Panc1 (cell line): ENCODE data around the gene MREG. TPM values are rescaled to one million over a fixed set of nuclear protein-coding genes. Genes with fewer than 3 reads are reported as not detected.

ENCODE experiments used
- ATAC-seq: fragments of 200-7000 bp; cut with Tn5 transposase; 2 replicates; pipeline ENCODE4 v1.9.1; 2020; ENCODE audit warnings: mild to moderate bottlenecking, moderate library complexity
- BruUV-seq: library from RNA; stranded (reverse); fragments of 400-500 nt; replicated peaks from 2 replicates; lab custom pipeline; 2021; lab: Mats Ljungman, UMichigan
- CTCF ChIA-PET: fragments of 300-600 bp; sonication (Branson Sonifier 250); formaldehyde crosslinking; loops from one replicate; lab custom pipeline; 2022; ENCODE audit warnings: antibody characterized with exemption; lab: Charles Lee
- POLR2A ChIA-PET: fragments of 300-600 bp; sonication (Branson Sonifier 250); formaldehyde crosslinking; loops from one replicate; lab custom pipeline; 2022; ENCODE audit warnings: antibody characterized with exemption; lab: Charles Lee
- DNase-seq: peaks from one replicate; pipeline ENCODE4 v3.0.0-alpha.2; 2010; ENCODE audit warnings: low read depth, low spot score
- H3K27ac ChIP-seq: 2 replicates; pipeline ENCODE4 v1.5.1; 2011; ENCODE audit warnings: mild to moderate bottlenecking, low read length, inconsistent platforms
- H3K27me3 ChIP-seq: fragments of 200-500 bp; sonication (Bioruptor generic); 2 replicates; pipeline ENCODE4 v1.6.0; 2014; ENCODE audit warnings: low read length, inconsistent platforms; ENCODE audit not compliant: control insufficient read depth, insufficient read depth
- H3K36me3 ChIP-seq: fragments of 200-500 bp; sonication (Bioruptor generic); 2 replicates; pipeline ENCODE4 v1.5.1; 2014; ENCODE audit warnings: inconsistent platforms, mild to moderate bottlenecking, low read length, moderate library complexity; ENCODE audit not compliant: control insufficient read depth, insufficient read depth
- H3K4me1 ChIP-seq: 2 replicates; pipeline ENCODE4 v1.5.1; 2011; ENCODE audit warnings: inconsistent platforms, mild to moderate bottlenecking, low read length, moderate library complexity; ENCODE audit not compliant: control insufficient read depth, insufficient read depth
- H3K4me3 ChIP-seq, 2 experiments: 2 replicates each; pipeline ENCODE4 v1.5.1; 2011 to 2012; ENCODE audit warnings: low read depth in 2 of 2, low read length in 2 of 2, mild to moderate bottlenecking in 2 of 2, inconsistent platforms in 1 of 2, moderate library complexity in 1 of 2
- H3K9me3 ChIP-seq: fragments of 200-500 bp; sonication (Bioruptor generic); 2 replicates; pipeline ENCODE4 v1.5.1; 2014; ENCODE audit warnings: low read depth, mild to moderate bottlenecking, inconsistent platforms, low read length, moderate library complexity; ENCODE audit not compliant: control insufficient read depth, insufficient read depth
- CTCF ChIP-seq: fragments of 450-650 bp; IDR thresholded peaks from 2 replicates; pipeline ENCODE4 v1.5.1; 2017; ENCODE audit warnings: mild to moderate bottlenecking
- POLR2AphosphoS5 ChIP-seq: IDR thresholded peaks from 2 replicates; pipeline ENCODE4 v1.6.1; 2012; ENCODE audit warnings: mild to moderate bottlenecking, low read depth, low read length, moderate library complexity
- REST ChIP-seq, 2 experiments: IDR thresholded peaks; 2 replicates each; pipeline ENCODE4 v1.6.1; 2011 to 2012; ENCODE audit warnings: low read depth in 2 of 2, control low read depth in 1 of 2, low read length in 1 of 2, mild to moderate bottlenecking in 1 of 2, moderate library complexity in 1 of 2; ENCODE audit not compliant: insufficient read depth in 1 of 2
- SIN3A ChIP-seq: IDR thresholded peaks from 2 replicates; pipeline ENCODE4 v1.6.1; 2012; ENCODE audit warnings: low read depth, mild to moderate bottlenecking, low read length, moderate library complexity, borderline replicate concordance; ENCODE audit not compliant: insufficient read depth
- TCF7L2 ChIP-seq: IDR thresholded peaks from 2 replicates; pipeline ENCODE4 v1.6.1; 2011; ENCODE audit warnings: mild to moderate bottlenecking, low read depth, low read length, inconsistent platforms
- in situ Hi-C: cut with HindIII; loops from 2 replicates; pipeline ENCODE4 v1.10.0; 2016; ENCODE audit warnings: low sequenced_read_pairs, low pct_unique_long_range_greater_than_20kb
- intact Hi-C: fragments of 100-400 bp; cut with micrococcal nuclease; formaldehyde crosslinking; loops from one replicate; pipeline ENCODE4 v1.10.0; 2022; ENCODE audit not compliant: unreplicated experiment
- total RNA-seq: library from RNA; stranded (reverse); gene quantifications from one replicate; pipeline ENCODE4 v1.2.1, GENCODE V29; 2021; ENCODE audit not compliant: unreplicated experiment

MREG gene
- total RNA-seq, 1 experiment from 2014 or later = 19.2 TPM

- H3K27ac ChIP-seq = no peak overlapping the region
- intact Hi-C loops (no loop called here), in situ Hi-C loops (no loop called here)
- no peaks in the 10 kb centered on the region for H3K4me1 ChIP-seq
- no peak overlapping the region for H3K4me3 ChIP-seq
- H3K27me3 ChIP-seq = peaks cover 6% of the 10 kb centered on the region
- H3K9me3 ChIP-seq = no peaks in the 10 kb centered on the region
- POLR2A ChIA-PET = no interaction called here
- ATAC-seq (no peak), DNase-seq (no peak)
- CTCF ChIA-PET = no interaction called here
- TF ChIP-seq REST (IDR thresholded peaks at IDR 0.05; ENCODE audit: insufficient read depth in 1 of 2, low read depth in 2 of 2, low read length in 1 of 2) (no peak), POLR2AphosphoS5 (no peak), TCF7L2 (no peak), CTCF (no peak), SIN3A (no peak)
- no peaks in the 10 kb centered on the region for H3K36me3 ChIP-seq
- no TSS peak for BruUV-seq
Observed at GRCh38 chr2:215900843-215901242, 112.5 kb downstream of the MREG start.

- ChIA-PET POLR2A (no interaction called here), CTCF (no interaction called here)
- Histone ChIP-seq H3K4me3 (no peak overlapping the region), H3K9me3 (no peaks in the 10 kb centered on the region), H3K27me3 (peaks cover 4% of the 10 kb centered on the region), H3K4me1 (no peaks in the 10 kb centered on the region), H3K27ac (no peak overlapping the region), H3K36me3 (no peaks in the 10 kb centered on the region)
- BruUV-seq = no TSS peak
- in situ Hi-C loops (no loop called here), intact Hi-C loops (no loop called here)
- ATAC-seq = no peak
- TF ChIP-seq REST (IDR thresholded peaks at IDR 0.05; ENCODE audit: insufficient read depth in 1 of 2, low read depth in 2 of 2, low read length in 1 of 2) (no peak), TCF7L2 (no peak), SIN3A (no peak), POLR2AphosphoS5 (no peak), CTCF (no peak)
- DNase-seq = no peak
Observed at GRCh38 chr2:215900203-215900611, 113.1 kb downstream of the MREG start.
